Measurements from ENCODE around the gene NDST1.

GRCh38 chr5:150559088-150559487 lies 51.2 kb downstream of the NDST1 start:
- TF ChIP-seq GATA2 (IDR thresholded peaks at IDR 0.05; ENCODE audit: low read depth, low read length), result no peak
- no peak for TF ChIP-seq GATA3 (IDR thresholded peaks at IDR 0.05; ENCODE audit: low read depth, low read length)

All from SH-SY5Y (cell line).